ENCODE data around the gene IPCEF1. TPM values are rescaled to one million over a fixed set of nuclear protein-coding genes. Genes with fewer than 3 reads are reported as not detected.
A peak's percentile ranks its signal among the peaks of the same experiment; 100 is the strongest.

IPCEF1 gene
- total RNA-seq, 4 donors from 2014 or later = 0.63 to 5.3 (median 1.9) TPM

GRCh38 chr6:154261688-154262397, 94.8 kb downstream of the IPCEF1 start:
- no peaks in the 10 kb centered on the region for H3K27me3 ChIP-seq
- no peak for TF ChIP-seq EP300 (IDR thresholded peaks at IDR 0.05)
- TF ChIP-seq, protein P1, sequence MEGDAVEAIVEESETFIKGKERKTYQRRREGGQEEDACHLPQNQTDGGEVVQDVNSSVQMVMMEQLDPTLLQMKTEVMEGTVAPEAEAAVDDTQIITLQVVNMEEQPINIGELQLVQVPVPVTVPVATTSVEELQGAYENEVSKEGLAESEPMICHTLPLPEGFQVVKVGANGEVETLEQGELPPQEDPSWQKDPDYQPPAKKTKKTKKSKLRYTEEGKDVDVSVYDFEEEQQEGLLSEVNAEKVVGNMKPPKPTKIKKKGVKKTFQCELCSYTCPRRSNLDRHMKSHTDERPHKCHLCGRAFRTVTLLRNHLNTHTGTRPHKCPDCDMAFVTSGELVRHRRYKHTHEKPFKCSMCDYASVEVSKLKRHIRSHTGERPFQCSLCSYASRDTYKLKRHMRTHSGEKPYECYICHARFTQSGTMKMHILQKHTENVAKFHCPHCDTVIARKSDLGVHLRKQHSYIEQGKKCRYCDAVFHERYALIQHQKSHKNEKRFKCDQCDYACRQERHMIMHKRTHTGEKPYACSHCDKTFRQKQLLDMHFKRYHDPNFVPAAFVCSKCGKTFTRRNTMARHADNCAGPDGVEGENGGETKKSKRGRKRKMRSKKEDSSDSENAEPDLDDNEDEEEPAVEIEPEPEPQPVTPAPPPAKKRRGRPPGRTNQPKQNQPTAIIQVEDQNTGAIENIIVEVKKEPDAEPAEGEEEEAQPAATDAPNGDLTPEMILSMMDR (IDR thresholded peaks at IDR 0.05) = no peak
- TF ChIP-seq POLR2A (IDR thresholded peaks at IDR 0.05) = no peak

GRCh38 chr6:154258064-154258757, 98.4 kb downstream of the IPCEF1 start:
- Histone ChIP-seq H3K27me3 (no peaks in the 10 kb centered on the region), H3K4me1 (no peaks in the 10 kb centered on the region), H3K9me3 (peaks cover 0 to 15% (median 5%) of the 10 kb centered on the region in 4 donors), H3K27ac (no peak overlapping the region), H3K36me3 (no peaks in the 10 kb centered on the region), H3K4me3 (no peak overlapping the region)
- TF ChIP-seq, protein P1 (IDR thresholded peaks at IDR 0.05) = no peak
- no peak for TF ChIP-seq EP300 (IDR thresholded peaks at IDR 0.05)
- no peak for TF ChIP-seq POLR2A (IDR thresholded peaks at IDR 0.05)
- 84% methylated on average over 4 of the region's 4 CpGs for WGBS, 2 donors
- DNase-seq (ENCODE audit: low spot score in 2 of 2) = no peak

More at GRCh38 chr6:154261688-154262397, 94.8 kb downstream of the IPCEF1 start:
- Histone ChIP-seq H3K4me1 (no peaks in the 10 kb centered on the region), H3K4me3 (no peak overlapping the region), H3K36me3 (no peaks in the 10 kb centered on the region), H3K9me3 (no peaks in the 10 kb centered on the region), H3K27ac (no peak overlapping the region)
- DNase-seq (ENCODE audit: low spot score in 2 of 2) = no peak
- 74 to 84% methylated on average over 7 of the region's 7 CpGs for WGBS, 2 donors

GRCh38 chr6:154257067-154257466, 99.5 kb downstream of the IPCEF1 start:
- peaks cover 0 to 15% (median 5%) of the 10 kb centered on the region in 4 donors for H3K9me3 ChIP-seq
- no peak for DNase-seq (ENCODE audit: low spot score in 2 of 2)
- no peaks in the 10 kb centered on the region for H3K27me3 ChIP-seq
- TF ChIP-seq, protein P1 (IDR thresholded peaks at IDR 0.05) = no peak
- TF ChIP-seq EP300 (IDR thresholded peaks at IDR 0.05) = peak in 1 of 2 donors; percentile 71
- H3K4me1 ChIP-seq = no peaks in the 10 kb centered on the region
- H3K27ac ChIP-seq = no peak overlapping the region
- H3K4me3 ChIP-seq = no peak overlapping the region
- WGBS, 2 donors = 85 to 96% methylated on average over 1 of the region's 1 CpG
- no peaks in the 10 kb centered on the region for H3K36me3 ChIP-seq

GRCh38 chr6:154252678-154253077, 103.9 kb downstream of the IPCEF1 start:
- TF ChIP-seq, protein P1 (IDR thresholded peaks at IDR 0.05) = no peak
- TF ChIP-seq EP300 (IDR thresholded peaks at IDR 0.05) (no peak), POLR2A (IDR thresholded peaks at IDR 0.05) (no peak)
- Histone ChIP-seq H3K27ac (no peak overlapping the region), H3K4me1 (no peaks in the 10 kb centered on the region), H3K4me3 (no peak overlapping the region), H3K27me3 (no peaks in the 10 kb centered on the region), H3K9me3 (peaks cover 0 to 15% (median 5%) of the 10 kb centered on the region in 4 donors), H3K36me3 (no peaks in the 10 kb centered on the region)
- DNase-seq (ENCODE audit: low spot score in 2 of 2) = peak in 1 of 2 donors; percentile 15
- 57 to 64% methylated on average over 3 of the region's 3 CpGs for WGBS, 2 donors

DNA sequence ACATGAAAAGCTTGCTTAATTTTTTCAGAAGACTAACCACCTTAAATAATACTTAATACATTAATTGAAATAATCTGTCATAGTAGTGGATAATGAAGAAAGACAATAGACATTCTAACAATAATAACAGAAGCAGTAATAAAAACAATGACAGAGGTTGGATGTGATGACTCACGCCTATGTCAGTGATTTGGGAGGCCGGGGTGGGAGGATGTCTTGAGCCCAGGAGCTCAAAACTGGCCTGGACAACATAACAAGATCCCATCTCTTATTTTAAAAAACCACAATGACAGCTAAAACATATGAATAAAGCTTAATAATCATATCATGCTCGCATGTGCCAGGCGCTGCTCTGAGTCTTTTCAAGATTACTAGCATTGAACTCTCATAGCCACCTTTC, 105.5 kb downstream of the IPCEF1 start:
- no peaks in the 10 kb centered on the region for H3K27me3 ChIP-seq
- no peak for DNase-seq (ENCODE audit: low spot score in 2 of 2)
- H3K36me3 ChIP-seq = no peaks in the 10 kb centered on the region
- H3K4me1 ChIP-seq = no peaks in the 10 kb centered on the region
- no peak overlapping the region for H3K27ac ChIP-seq
- H3K9me3 ChIP-seq = peaks cover 0 to 15% (median 5%) of the 10 kb centered on the region in 4 donors
- TF ChIP-seq POLR2A (IDR thresholded peaks at IDR 0.05) (no peak), EP300 (IDR thresholded peaks at IDR 0.05) (no peak)
- TF ChIP-seq, protein P1 (IDR thresholded peaks at IDR 0.05) = no peak
- H3K4me3 ChIP-seq = no peak overlapping the region
- 88 to 92% methylated on average over 4 of the region's 4 CpGs for WGBS, 2 donors

Measured in tibial nerve (tissue), 4 donors.